ENCODE measurements around the gene B3GALNT2. TPM values are rescaled to one million over a fixed set of nuclear protein-coding genes. Genes with fewer than 3 reads are reported as not detected.

B3GALNT2 gene
- total RNA-seq, 1 donor from 2014 or later, result 42.7 TPM

GRCh38 chr1:235424092-235424491 lies 80.2 kb downstream of the B3GALNT2 start:
- Histone ChIP-seq H3K4me3 (no peak overlapping the region), H3K9ac (no peak overlapping the region), H4K20me1 (ENCODE audit: low read depth) (peaks cover 18% of the 10 kb centered on the region), H3F3A (ENCODE audit: low read depth) (no peaks in the 10 kb centered on the region), H3K79me2 (ENCODE audit: low read depth) (no peaks in the 10 kb centered on the region), H3K27me3 (no peaks in the 10 kb centered on the region), H3K9me3 (ENCODE audit: low read depth) (no peaks in the 10 kb centered on the region), H3K36me3 (no peaks in the 10 kb centered on the region), H3K4me1 (no peaks in the 10 kb centered on the region), H3K27ac (no peak overlapping the region), H3K4me2 (no peak overlapping the region), H2AFZ (replicated peaks) (no peak overlapping the region)
- Mint-ChIP-seq H3K9me3 (no peaks in the 10 kb centered on the region), H3K27ac (no peak overlapping the region), H3K36me3 (peaks cover 5% of the 10 kb centered on the region), H3K4me3 (no peak overlapping the region), H3K4me1 (peaks cover 2% of the 10 kb centered on the region), H3K27me3 (ENCODE audit: insufficient read depth, low read depth) (peaks cover 3% of the 10 kb centered on the region)
- TF ChIP-seq EZH2phosphoT487 (IDR thresholded peaks at IDR 0.05) (no peak), EZH2 (IDR thresholded peaks at IDR 0.05) (no peak)
- TF ChIP-seq, protein P1, sequence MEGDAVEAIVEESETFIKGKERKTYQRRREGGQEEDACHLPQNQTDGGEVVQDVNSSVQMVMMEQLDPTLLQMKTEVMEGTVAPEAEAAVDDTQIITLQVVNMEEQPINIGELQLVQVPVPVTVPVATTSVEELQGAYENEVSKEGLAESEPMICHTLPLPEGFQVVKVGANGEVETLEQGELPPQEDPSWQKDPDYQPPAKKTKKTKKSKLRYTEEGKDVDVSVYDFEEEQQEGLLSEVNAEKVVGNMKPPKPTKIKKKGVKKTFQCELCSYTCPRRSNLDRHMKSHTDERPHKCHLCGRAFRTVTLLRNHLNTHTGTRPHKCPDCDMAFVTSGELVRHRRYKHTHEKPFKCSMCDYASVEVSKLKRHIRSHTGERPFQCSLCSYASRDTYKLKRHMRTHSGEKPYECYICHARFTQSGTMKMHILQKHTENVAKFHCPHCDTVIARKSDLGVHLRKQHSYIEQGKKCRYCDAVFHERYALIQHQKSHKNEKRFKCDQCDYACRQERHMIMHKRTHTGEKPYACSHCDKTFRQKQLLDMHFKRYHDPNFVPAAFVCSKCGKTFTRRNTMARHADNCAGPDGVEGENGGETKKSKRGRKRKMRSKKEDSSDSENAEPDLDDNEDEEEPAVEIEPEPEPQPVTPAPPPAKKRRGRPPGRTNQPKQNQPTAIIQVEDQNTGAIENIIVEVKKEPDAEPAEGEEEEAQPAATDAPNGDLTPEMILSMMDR (IDR thresholded peaks at IDR 0.05), result no peak
- DNase-seq (ENCODE audit: low spot score), result no peak

DNA sequence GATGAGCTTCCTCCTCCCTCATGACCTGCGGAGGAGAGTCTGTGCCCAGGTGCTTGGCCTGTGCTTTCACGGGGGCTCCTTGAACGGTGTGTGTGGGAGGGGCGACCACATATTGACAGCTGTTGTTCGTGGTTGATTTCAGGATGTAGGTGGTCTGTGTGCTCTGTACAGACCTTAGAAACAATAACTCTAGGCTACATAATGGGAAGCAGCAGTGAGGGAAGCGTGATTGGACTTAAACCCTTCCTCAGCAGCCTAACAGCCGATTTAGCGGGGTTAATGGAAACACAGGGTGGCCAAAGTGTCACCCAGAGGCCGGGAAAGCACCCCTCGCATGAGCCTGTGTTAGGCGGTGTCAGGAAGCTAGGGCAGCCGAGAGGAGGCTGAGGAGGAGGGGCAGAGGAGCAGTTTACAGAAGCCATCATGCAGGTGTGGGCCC lies 81.0 kb downstream of the B3GALNT2 start:
- no peaks in the 10 kb centered on the region for H3K4me1 ChIP-seq
- no peaks in the 10 kb centered on the region for H3F3A ChIP-seq (ENCODE audit: low read depth)
- H3K79me2 ChIP-seq (ENCODE audit: low read depth), result peaks cover 5% of the 10 kb centered on the region
- H2AFZ ChIP-seq (replicated peaks), result no peak overlapping the region
- H3K4me1 Mint-ChIP-seq, result peaks cover 2% of the 10 kb centered on the region
- H3K4me2 ChIP-seq, result no peak overlapping the region
- no peak overlapping the region for H3K27ac ChIP-seq
- H3K9me3 ChIP-seq (ENCODE audit: low read depth), result no peaks in the 10 kb centered on the region
- no peaks in the 10 kb centered on the region for H3K36me3 ChIP-seq
- no peaks in the 10 kb centered on the region for H3K27me3 ChIP-seq
- peaks cover 18% of the 10 kb centered on the region for H4K20me1 ChIP-seq (ENCODE audit: low read depth)
- H3K4me3 ChIP-seq, result no peak overlapping the region
- H3K36me3 Mint-ChIP-seq, result peaks cover 5% of the 10 kb centered on the region
- peak overlapping the region; percentile 82 for H3K27ac Mint-ChIP-seq
- no peak for DNase-seq (ENCODE audit: low spot score)
- H3K9ac ChIP-seq, result no peak overlapping the region
- peaks cover 3% of the 10 kb centered on the region for H3K27me3 Mint-ChIP-seq (ENCODE audit: insufficient read depth, low read depth)
- H3K4me3 Mint-ChIP-seq, result no peak overlapping the region
- TF ChIP-seq EZH2phosphoT487 (IDR thresholded peaks at IDR 0.05), result no peak
- TF ChIP-seq, protein P1 (IDR thresholded peaks at IDR 0.05), result no peak
- H3K9me3 Mint-ChIP-seq, result no peaks in the 10 kb centered on the region

GRCh38 chr1:235421751-235422150 lies 82.5 kb downstream of the B3GALNT2 start:
- Mint-ChIP-seq H3K27ac (no peak overlapping the region), H3K4me3 (no peak overlapping the region), H3K27me3 (ENCODE audit: insufficient read depth, low read depth) (peaks cover 3% of the 10 kb centered on the region), H3K9me3 (no peaks in the 10 kb centered on the region), H3K4me1 (peaks cover 2% of the 10 kb centered on the region), H3K36me3 (peaks cover 1% of the 10 kb centered on the region)
- Histone ChIP-seq H3K4me1 (no peaks in the 10 kb centered on the region), H3K36me3 (no peaks in the 10 kb centered on the region), H3K4me2 (no peak overlapping the region), H3K79me2 (ENCODE audit: low read depth) (peaks cover 7% of the 10 kb centered on the region), H4K20me1 (ENCODE audit: low read depth) (peaks cover 18% of the 10 kb centered on the region), H3K27me3 (no peaks in the 10 kb centered on the region), H3F3A (ENCODE audit: low read depth) (no peaks in the 10 kb centered on the region), H2AFZ (replicated peaks) (no peak overlapping the region), H3K4me3 (no peak overlapping the region), H3K9me3 (ENCODE audit: low read depth) (no peaks in the 10 kb centered on the region), H3K9ac (no peak overlapping the region), H3K27ac (no peak overlapping the region)
- TF ChIP-seq EZH2 (IDR thresholded peaks at IDR 0.05) (no peak), EZH2phosphoT487 (IDR thresholded peaks at IDR 0.05) (no peak)
- TF ChIP-seq, protein P1 (IDR thresholded peaks at IDR 0.05), result no peak
- DNase-seq (ENCODE audit: low spot score), result no peak
